Left renal cortex interstitium (tissue), 4 donors: ENCODE results near the gene SUPT3H. TPM values are rescaled to one million over a fixed set of nuclear protein-coding genes. Genes with fewer than 3 reads are reported as not detected.
"Not testable (repeated sequence)": the region's sequence is repeated elsewhere in the genome, so short reads cannot be mapped to it uniquely, and the experiment has no call there.

Source experiments
- DNase-seq, 4 donors: peaks; one replicate each; pipeline ENCODE4 v3.0.0-alpha.2; 2013; ENCODE audit warnings: low read depth in 4 of 4, low spot score in 2 of 4, missing footprints in 1 of 4
- polyA plus RNA-seq, 4 donors: library from polyadenylated mRNA; unstranded; fragments of 120-200 nt; gene quantifications; one replicate each; pipeline ENCODE4 v1.2.1, GENCODE V29; 2013; ENCODE audit not compliant: insufficient read length in 4 of 4

Gene SUPT3H
- polyA plus RNA-seq, 4 donors = 18.8 to 24.9 (median 22.4) TPM

GRCh38 chr6:45187836-45188235 lies 189.9 kb downstream of the SUPT3H start:
- DNase-seq = no peak

GRCh38 chr6:45185403-45186251 lies 192.1 kb downstream of the SUPT3H start:
- no peak for DNase-seq

GRCh38 chr6:45184937-45185336 lies 192.8 kb downstream of the SUPT3H start:
- no peak for DNase-seq

GRCh38 chr6:45184040-45184439 lies 193.7 kb downstream of the SUPT3H start:
- no peak for DNase-seq

- DNase-seq = not testable (repeated sequence)
Observed at GRCh38 chr6:45176373-45176772, 201.4 kb downstream of the SUPT3H start.

- DNase-seq = no peak
Observed at GRCh38 chr6:45175272-45175671, 202.5 kb downstream of the SUPT3H start.

- no peak for DNase-seq
Observed at GRCh38 chr6:45174045-45174444, 203.7 kb downstream of the SUPT3H start.

GRCh38 chr6:45171380-45171779 lies 206.4 kb downstream of the SUPT3H start:
- DNase-seq = no peak

- DNase-seq = no peak
Observed at GRCh38 chr6:45170309-45170708, 207.4 kb downstream of the SUPT3H start.

GRCh38 chr6:45169815-45170214 lies 207.9 kb downstream of the SUPT3H start:
- DNase-seq = no peak

GRCh38 chr6:45163952-45164766 lies 213.6 kb downstream of the SUPT3H start:
- DNase-seq = no peak

- no peak for DNase-seq
Observed at GRCh38 chr6:45160305-45160704, 217.4 kb downstream of the SUPT3H start.

GRCh38 chr6:45156075-45156474 lies 221.7 kb downstream of the SUPT3H start:
- no peak for DNase-seq

- no peak for DNase-seq
Observed at GRCh38 chr6:45155341-45155894, 222.3 kb downstream of the SUPT3H start.

GRCh38 chr6:45154679-45155078 lies 223.1 kb downstream of the SUPT3H start:
- no peak for DNase-seq

- DNase-seq = no peak
Observed at GRCh38 chr6:45148711-45149341, 228.9 kb downstream of the SUPT3H start.

- DNase-seq = no peak
Observed at GRCh38 chr6:45148278-45148677, 229.5 kb downstream of the SUPT3H start.

- DNase-seq = not testable (repeated sequence)
Observed at GRCh38 chr6:45145658-45146057, 232.1 kb downstream of the SUPT3H start.

GRCh38 chr6:45138765-45139164 lies 239.0 kb downstream of the SUPT3H start:
- no peak for DNase-seq

GRCh38 chr6:45136495-45136894 lies 241.2 kb downstream of the SUPT3H start:
- DNase-seq = no peak
